Psoas muscle (tissue), 8 donors: ENCODE measurements around the gene SMG6. TPM values are rescaled to one million over a fixed set of nuclear protein-coding genes. Genes with fewer than 3 reads are reported as not detected.
"Not testable (repeated sequence)": the region's sequence is repeated elsewhere in the genome, so short reads cannot be mapped to it uniquely, and the experiment has no call there.

Source experiments
- ATAC-seq, 4 donors: fragments of 200-7000 bp; cut with Tn5 transposase; one replicate each; pipeline ENCODE4 v1.9.1; 2020; ENCODE audit warnings: moderate library complexity in 3 of 4, mild to moderate bottlenecking in 2 of 4
- DNase-seq, 2 donors: peaks; one replicate each; pipeline ENCODE4 v3.0.0-alpha.2; 2020
- H3K27ac ChIP-seq: fragments of 200-600 bp; one replicate; pipeline ENCODE4 v1.8.0; 2022
- H3K27me3 ChIP-seq, 3 donors: fragments of 200-600 bp in 1 of 3; one replicate each; pipeline versions ENCODE4 v1.6.1 to v1.8.0; 2013 to 2022; ENCODE audit warnings: low read length in 2 of 3, mild to moderate bottlenecking in 2 of 3, moderate library complexity in 1 of 3; ENCODE audit not compliant: insufficient read depth in 3 of 3
- H3K36me3 ChIP-seq, 2 donors: fragments of 200-600 bp in 1 of 2; one replicate each; pipeline versions ENCODE4 v1.6.1 to v1.8.0; 2013 to 2022; ENCODE audit warnings: low read depth in 1 of 2, mild to moderate bottlenecking in 1 of 2, moderate library complexity in 1 of 2; ENCODE audit not compliant: insufficient read depth in 1 of 2
- H3K4me1 ChIP-seq: fragments of 200-600 bp; one replicate; pipeline ENCODE4 v1.8.0; 2022
- H3K4me3 ChIP-seq: fragments of 200-600 bp; one replicate; pipeline ENCODE4 v1.8.0; 2022; ENCODE audit warnings: mild to moderate bottlenecking
- H3K9me3 ChIP-seq: fragments of 200-600 bp; one replicate; pipeline ENCODE4 v1.8.0; 2022
- CTCF ChIP-seq: fragments of 200-600 bp; IDR thresholded peaks from one replicate; pipeline ENCODE4 v1.8.0; 2022; ENCODE audit warnings: antibody characterized with exemption
- WGBS, 3 donors: extraction: QIAGEN DNeasy Blood & Tissue Kit; methylation state at CpG; one replicate each; pipeline versions ENCODE4 v1.1.6 to v1.1.7; 2013; 5-methylcytosine and 5-hydroxymethylcytosine counted together
- intact Hi-C, 2 donors: fragments of 100-400 bp; cut with DNase I; formaldehyde crosslinking; loops; one replicate each; pipeline versions ENCODE4 v1.11.0 to v1.14.2; 2022
- polyA plus RNA-seq, 3 donors: library from polyadenylated mRNA; stranded (reverse); fragments of 200-250 nt; gene quantifications; one replicate each; pipeline ENCODE4 v1.2.3, GENCODE V29; 2013
- total RNA-seq, 4 donors: library from RNA; stranded (reverse); fragmentation: NEBNext Ultra II Directional in 2 of 4; extraction: Animal tissue kit (Norgen Biotek cat#: 25700) in 2 of 4; gene quantifications; one replicate each; pipeline versions ENCODE4 v1.2.1 to v1.2.4, GENCODE V29; 2021 to 2023
- donor health status: healthy with polysubstance abuse.
- donor health status: DM: no; HTN: no; CAD: no; lungs with moderate emphysema.
- donor health status: Bipolar disorder and iron deficiency.
- donor health status: healthy.
- donor health status: DM: yes; HTN: yes; CAD: no.
- donor health status: DM: no; HTN: no; CAD: no.
- donor health status: DM: no; HTN: no; CAD: no.
- donor health status: DM: yes; HTN: yes; CAD: no.

Gene SMG6
- total and polyA plus RNA-seq, 7 donors: 9.4 to 24.1 (median 16.3) TPM

GRCh38 chr17:2015314-2015713, 288.3 kb downstream of the SMG6 start:
- H3K27me3 ChIP-seq: no peaks in the 10 kb centered on the region
- no peak for ATAC-seq

GRCh38 chr17:2013994-2014317, 289.6 kb downstream of the SMG6 start:
- no peak for TF ChIP-seq CTCF
- H3K4me3 ChIP-seq: no peak overlapping the region
- H3K4me1 ChIP-seq: peaks cover 11% of the 10 kb centered on the region
- no peak overlapping the region for H3K27ac ChIP-seq
- H3K36me3 ChIP-seq: no peaks in the 10 kb centered on the region
- intact Hi-C loops: no loop called here
- DNase-seq (peak in 1 of 2 donors; percentile 23), ATAC-seq (no peak)
- 93 to 100% (median 96%) methylated on average over 1 of the region's 1 CpG for WGBS, 3 donors
- no peaks in the 10 kb centered on the region for H3K27me3 ChIP-seq
- no peaks in the 10 kb centered on the region for H3K9me3 ChIP-seq

More at GRCh38 chr17:2015314-2015713, 288.3 kb downstream of the SMG6 start:
- DNase-seq: peak in 1 of 2 donors; percentile 50
- Histone ChIP-seq H3K4me1 (peaks cover 11% of the 10 kb centered on the region), H3K27ac (no peak overlapping the region), H3K4me3 (no peak overlapping the region), H3K9me3 (no peaks in the 10 kb centered on the region), H3K36me3 (no peaks in the 10 kb centered on the region)
- TF ChIP-seq CTCF: no peak
- WGBS, 3 donors: 82 to 92% (median 83%) methylated on average over 14 of the region's 14 CpGs
- intact Hi-C loops: no loop called here

- intact Hi-C loops, H3K27ac ChIP-seq, H3K27me3 ChIP-seq, H3K36me3 ChIP-seq, H3K9me3 ChIP-seq, ATAC-seq, H3K4me3 ChIP-seq: not testable (repeated sequence)
- DNase-seq: peak in 1 of 2 donors; percentile 8
- 84 to 99% (median 90%) methylated on average over 6 of the region's 6 CpGs for WGBS, 3 donors
- H3K4me1 ChIP-seq: peaks cover 11% of the 10 kb centered on the region
Observed at GRCh38 chr17:2013220-2013993, 290.2 kb downstream of the SMG6 start.

- TF ChIP-seq CTCF: no peak
- H3K36me3 ChIP-seq: no peaks in the 10 kb centered on the region
- WGBS, 3 donors: 90 to 94% (median 92%) methylated on average over 4 of the region's 4 CpGs
- no peak for DNase-seq
- peak overlapping the region; percentile 41 for H3K4me3 ChIP-seq
- H3K27me3 ChIP-seq: no peaks in the 10 kb centered on the region
- H3K4me1 ChIP-seq: peaks cover 11% of the 10 kb centered on the region
- peak overlapping the region; percentile 54 for H3K27ac ChIP-seq
- intact Hi-C loops: no loop called here
- ATAC-seq: no peak
- H3K9me3 ChIP-seq: no peaks in the 10 kb centered on the region
Observed at GRCh38 chr17:2012499-2012898, 291.1 kb downstream of the SMG6 start.

GRCh38 chr17:2011411-2012371, 291.9 kb downstream of the SMG6 start:
- peak overlapping the region; percentile 54 for H3K27ac ChIP-seq
- 15 to 17% (median 16%) methylated on average over 24 of the region's 24 CpGs for WGBS, 3 donors

More at GRCh38 chr17:2011411-2012371, 291.9 kb downstream of the SMG6 start:
- H3K4me3 ChIP-seq: peak overlapping the region; percentile 41
- TF ChIP-seq CTCF: no peak
- ATAC-seq (peak; percentile 55 to 66 (median 58)), DNase-seq (peak; percentile 53 to 64)
- H3K36me3 ChIP-seq: no peaks in the 10 kb centered on the region
- H3K9me3 ChIP-seq: no peaks in the 10 kb centered on the region
- no peaks in the 10 kb centered on the region for H3K27me3 ChIP-seq
- intact Hi-C loops: no loop called here
- H3K4me1 ChIP-seq: peaks cover 5% of the 10 kb centered on the region
